IPS DF 4.7 (cell line): Measurements from ENCODE around the gene PCDHGC3.

ENCODE experiments used
- DNase-seq: peaks from one replicate; pipeline ENCODE4 v3.0.0-alpha.2; 2013; ENCODE audit warnings: low spot score; ENCODE audit errors: extremely low read depth

PCDHGC3 gene

DNA sequence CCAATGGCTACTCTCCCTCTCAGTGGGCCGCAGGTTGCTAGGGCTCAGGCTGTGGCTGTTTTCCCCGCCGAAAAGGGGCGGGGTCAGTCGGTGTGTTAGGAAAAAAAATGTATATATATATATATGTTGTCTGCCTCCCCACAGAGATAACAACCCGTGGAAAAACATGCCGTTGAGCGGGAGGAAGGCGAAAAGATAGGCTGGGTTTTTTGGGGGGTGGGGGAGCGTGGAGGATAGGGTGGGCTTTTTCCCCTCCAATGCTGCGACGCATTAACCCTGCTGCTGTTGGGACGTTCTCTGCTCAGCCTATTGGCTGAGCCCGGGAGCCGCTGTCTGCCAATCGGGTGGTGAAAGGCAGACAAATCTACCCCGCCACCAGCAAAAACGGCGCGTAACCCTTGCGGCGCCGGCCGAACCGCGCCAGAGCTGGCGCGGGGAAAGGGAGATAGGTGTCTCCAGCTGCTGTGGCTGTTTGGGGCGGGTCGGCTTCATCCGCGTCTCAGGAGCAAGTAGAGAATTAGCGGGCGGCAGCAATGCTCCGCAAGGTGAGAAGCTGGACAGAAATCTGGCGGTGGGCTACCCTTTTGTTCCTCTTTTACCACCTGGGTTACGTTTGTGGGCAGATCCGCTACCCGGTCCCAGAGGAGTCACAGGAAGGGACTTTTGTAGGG lies 9.0 kb downstream of the PCDHGC3 start, which contains the start of gene PCDHGC4:
Gene PCDHGC4, plus strand, starts transcription at position 390 of the 671 bp plus-strand sequence. Its CDS starts 144 bp downstream, at position 534.
- DNase-seq, result no peak

DNA sequence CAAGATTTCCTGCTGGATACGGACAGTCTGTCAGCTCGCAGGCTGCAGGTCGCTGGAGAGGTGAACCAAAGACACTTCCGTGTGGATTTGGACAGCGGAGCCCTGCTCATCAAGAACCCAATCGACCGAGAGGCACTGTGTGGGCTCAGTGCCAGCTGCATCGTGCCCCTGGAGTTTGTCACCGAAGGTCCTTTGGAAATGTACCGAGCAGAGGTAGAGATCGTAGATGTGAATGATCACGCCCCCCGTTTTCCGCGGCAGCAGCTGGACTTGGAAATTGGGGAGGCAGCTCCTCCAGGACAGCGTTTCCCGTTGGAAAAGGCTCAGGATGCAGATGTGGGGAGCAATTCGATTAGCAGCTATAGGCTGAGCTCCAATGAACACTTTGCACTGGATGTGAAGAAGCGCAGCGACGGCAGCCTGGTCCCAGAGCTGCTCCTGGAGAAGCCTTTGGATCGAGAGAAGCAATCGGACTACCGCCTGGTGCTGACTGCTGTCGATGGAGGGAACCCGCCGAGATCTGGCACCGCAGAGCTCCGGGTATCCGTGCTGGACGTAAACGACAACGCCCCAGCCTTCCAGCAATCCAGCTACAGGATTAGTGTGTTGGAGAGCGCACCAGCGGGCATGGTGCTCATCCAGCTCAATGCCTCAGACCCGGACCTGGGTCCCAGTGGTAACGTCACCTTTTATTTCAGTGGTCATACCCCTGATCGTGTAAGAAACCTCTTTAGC lies 9.7 kb downstream of the PCDHGC3 start:
- DNase-seq, result no peak

DNA sequence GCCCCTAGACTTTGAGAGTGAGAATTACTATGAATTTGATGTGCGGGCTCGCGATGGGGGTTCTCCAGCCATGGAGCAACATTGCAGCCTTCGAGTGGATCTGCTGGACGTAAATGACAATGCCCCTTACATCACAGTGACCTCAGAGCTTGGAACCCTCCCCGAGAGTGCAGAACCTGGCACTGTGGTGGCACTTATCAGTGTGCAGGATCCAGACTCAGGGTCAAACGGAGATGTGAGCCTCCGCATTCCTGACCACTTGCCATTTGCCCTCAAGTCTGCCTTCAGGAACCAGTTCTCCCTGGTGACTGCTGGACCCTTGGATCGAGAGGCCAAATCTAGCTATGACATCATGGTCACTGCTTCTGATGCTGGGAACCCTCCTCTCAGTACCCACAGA lies 10.3 kb downstream of the PCDHGC3 start:
- DNase-seq, result no peak

DNA sequence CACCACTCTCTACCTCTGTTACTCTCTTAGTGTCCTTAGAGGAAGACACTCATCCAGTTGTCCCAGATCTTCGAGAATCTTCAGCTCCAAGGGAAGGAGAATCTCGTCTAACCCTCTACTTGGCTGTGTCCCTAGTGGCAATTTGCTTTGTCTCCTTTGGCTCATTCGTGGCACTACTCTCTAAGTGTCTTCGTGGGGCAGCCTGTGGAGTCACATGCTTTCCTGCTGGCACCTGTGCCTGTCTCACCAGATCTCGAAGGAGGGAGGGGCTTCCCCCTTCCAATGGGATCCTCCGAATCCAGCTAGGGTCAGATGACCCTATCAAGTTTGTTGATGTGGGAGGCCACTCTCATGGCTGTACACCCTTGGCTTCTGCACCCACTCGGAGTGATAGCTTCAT lies 11.4 kb downstream of the PCDHGC3 start:
- no peak for DNase-seq

DNA sequence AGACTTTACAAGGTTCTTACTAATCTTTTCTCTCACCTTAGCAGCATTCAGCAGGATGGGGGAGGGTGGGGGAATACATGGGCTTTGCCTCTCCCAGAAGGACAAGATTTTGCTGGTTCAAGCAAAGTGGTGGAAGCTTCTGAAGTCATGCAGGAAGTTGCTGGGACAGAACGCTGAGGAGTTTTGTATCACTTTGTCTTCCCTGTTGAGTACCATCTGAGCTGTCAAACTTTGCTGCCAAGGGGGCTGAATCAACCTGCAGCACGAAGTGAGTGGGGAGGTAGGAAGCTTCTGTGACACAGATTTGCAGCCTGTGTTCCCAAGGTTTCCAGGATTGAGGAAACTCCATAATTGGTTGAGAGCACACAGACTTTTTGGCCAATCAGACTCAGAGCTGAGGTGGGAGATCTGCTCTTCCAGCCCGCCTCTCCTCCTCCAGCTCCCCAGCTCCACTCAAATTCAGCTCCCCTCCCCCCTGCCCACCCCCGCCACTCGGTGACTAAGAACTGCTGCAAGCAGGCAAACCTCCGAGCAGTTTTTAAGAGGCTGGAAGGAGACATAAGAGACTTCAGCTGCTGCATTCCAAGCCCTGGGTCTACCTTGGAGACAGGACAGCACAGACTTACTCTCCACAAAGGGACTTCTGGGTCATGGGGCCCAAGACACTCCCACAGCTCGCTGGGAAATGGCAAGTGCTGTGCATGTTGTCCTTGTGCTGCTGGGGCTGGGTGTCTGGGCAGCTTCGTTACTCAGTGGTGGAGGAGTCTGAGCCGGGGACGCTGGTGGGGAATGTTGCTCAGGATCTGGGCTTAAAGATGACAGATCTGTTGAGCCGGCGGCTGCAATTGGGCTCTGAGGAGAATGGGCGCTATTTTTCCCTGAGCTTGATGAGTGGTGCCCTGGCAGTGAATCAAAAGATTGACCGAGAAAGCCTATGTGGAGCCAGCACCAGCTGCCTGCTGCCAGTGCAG lies 13.1 kb downstream of the PCDHGC3 start, which contains the start of gene PCDHGC5:
Gene PCDHGC5, plus strand, starts transcription at position 491 of the 971 bp plus-strand sequence. Its CDS starts 160 bp downstream, at position 651.
- DNase-seq, result no peak

DNA sequence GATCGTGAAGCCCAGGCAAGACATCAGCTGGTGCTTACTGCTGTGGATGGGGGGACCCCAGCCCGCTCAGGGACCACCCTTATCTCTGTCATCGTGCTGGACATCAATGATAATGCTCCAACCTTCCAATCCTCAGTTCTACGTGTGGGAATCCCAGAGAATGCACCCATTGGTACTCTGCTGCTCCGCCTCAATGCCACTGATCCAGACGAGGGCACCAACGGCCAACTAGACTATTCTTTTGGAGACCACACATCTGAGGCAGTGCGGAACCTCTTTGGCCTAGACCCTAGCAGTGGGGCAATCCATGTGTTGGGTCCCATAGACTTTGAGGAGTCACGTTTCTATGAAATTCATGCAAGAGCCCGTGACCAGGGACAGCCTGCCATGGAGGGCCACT lies 14.1 kb downstream of the PCDHGC3 start:
- no peak for DNase-seq

DNA sequence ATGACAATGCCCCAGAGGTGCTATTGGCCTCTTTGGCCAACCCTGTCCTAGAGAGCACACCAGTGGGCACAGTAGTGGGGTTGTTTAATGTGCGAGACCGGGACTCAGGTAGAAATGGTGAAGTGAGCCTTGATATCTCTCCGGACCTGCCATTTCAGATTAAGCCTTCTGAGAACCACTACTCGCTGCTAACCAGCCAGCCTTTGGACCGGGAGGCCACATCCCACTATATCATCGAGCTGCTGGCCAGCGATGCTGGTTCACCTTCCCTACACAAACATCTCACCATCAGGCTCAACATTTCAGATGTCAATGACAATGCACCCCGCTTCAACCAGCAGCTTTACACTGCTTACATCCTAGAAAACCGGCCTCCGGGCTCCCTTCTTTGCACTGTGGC lies 14.5 kb downstream of the PCDHGC3 start:
- DNase-seq, result no peak

DNA sequence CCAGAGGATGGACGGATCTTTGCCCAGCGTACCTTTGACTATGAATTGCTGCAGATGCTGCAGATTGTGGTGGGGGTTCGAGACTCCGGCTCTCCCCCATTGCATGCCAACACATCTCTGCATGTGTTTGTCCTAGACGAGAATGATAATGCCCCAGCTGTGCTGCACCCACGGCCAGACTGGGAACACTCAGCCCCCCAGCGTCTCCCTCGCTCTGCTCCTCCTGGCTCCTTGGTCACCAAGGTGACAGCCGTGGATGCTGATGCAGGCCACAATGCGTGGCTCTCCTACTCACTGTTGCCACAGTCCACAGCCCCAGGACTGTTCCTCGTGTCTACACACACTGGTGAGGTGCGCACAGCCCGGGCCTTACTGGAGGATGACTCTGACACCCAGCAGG lies 15.0 kb downstream of the PCDHGC3 start:
- no peak for DNase-seq

DNA sequence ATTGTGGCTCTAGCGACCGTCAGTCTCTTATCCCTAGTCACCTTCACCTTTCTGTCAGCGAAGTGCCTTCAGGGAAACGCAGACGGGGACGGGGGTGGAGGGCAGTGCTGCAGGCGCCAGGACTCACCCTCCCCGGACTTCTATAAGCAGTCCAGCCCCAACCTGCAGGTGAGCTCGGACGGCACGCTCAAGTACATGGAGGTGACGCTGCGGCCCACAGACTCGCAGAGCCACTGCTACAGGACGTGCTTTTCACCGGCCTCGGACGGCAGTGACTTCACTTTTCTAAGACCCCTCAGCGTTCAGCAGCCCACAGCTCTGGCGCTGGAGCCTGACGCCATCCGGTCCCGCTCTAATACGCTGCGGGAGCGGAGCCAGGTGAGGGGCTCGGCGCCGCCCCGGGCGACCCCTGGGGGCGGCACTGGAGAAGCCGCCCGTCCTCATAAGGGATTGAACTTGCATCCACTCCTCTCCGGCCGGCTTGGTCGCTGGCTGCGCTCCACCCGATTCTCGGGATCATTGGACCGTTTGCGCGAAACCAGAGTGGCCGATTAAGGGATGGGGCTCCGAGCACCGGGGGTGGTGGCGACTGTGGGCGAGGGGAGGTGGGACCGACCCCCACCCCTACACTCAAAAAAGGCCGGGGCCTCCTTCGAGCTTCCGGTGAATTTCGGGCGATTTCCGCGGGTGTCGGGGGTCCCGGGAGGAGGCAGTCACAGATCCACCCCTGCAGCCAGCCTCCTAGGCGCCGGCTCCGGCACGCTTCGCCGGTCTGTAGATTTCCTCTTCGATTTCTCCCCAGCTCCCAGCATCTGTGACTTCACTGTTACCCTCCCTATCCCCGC lies 15.8 kb downstream of the PCDHGC3 start:
- DNase-seq, result no peak

DNA sequence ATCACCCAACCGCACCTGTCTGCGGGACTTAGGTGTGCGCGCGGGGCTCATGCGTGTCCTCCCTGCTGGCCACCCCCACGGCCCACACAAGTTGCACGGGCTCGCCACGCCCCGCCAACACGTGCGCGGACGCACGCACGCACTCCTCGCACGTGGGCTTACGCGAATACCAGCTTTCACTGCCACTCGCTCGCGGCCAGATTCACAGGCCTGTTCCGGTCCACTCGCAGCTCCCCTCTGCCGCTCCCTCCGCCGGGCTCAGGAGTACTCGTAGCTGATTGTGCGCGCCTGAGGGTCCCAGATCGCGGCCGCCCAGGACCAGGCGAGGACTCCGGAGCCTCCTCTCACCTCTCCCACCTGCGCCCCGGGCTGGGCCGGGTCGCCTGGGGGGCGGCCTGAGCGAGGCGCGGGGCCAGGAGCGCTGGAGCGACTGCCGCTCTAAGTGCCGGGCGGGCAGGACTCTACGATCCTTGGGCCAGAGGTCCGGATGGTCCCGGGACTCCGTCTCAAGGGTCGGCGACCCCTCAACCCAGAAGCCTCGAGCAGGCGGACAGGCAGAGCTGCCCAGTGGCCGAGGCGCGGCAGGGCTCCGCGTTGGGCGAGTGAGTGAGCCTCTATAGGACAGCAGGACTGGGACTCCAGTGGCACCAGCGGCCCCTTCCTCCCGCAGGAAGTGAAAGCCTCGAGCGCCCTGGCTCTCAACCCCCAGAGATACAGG lies 16.6 kb downstream of the PCDHGC3 start:
- DNase-seq, result no peak

DNA sequence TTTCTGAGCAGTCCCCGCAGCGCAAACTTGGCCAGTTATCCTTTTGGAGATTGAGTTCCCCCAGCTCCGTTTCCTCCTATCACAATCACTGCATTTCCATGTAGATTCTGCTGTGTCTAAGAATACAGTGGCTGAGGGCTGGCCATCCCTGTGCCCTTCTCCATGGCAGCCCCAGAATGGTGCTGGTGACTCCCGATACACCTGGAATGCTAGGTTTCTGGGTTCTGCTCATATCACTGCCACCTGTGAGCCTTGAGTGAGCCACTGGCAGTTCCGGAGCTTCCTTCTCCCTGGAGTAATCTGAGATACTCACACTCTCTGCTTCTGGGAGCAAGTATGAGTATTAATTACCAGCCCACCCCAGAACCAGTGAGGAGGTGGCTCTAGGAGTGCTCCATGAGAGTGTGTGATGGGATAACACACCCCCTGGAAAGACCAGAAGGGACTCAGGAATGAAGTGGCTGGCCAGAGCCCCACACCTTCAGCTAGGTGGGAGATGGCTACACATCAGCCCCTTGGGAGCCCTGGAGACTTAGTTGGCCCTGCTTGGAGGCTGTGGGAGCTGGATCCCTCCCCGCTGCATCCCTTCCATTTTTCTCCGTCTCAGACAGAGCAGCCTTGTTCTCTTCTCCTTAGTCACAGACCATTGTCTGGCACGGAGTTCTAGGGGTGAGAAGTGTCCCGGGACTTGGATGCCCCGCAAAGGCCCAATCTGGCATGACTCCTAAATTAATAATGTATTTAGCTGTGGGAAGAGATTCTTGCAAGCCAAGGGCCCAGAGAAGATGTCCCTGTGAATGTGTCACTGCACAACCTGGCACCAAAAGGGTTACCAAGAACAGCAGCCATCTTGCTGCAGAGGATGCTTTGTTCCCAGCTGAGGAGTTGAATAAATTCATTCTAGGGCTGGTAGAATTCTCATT lies 18.0 kb downstream of the PCDHGC3 start:
- DNase-seq, result no peak

DNA sequence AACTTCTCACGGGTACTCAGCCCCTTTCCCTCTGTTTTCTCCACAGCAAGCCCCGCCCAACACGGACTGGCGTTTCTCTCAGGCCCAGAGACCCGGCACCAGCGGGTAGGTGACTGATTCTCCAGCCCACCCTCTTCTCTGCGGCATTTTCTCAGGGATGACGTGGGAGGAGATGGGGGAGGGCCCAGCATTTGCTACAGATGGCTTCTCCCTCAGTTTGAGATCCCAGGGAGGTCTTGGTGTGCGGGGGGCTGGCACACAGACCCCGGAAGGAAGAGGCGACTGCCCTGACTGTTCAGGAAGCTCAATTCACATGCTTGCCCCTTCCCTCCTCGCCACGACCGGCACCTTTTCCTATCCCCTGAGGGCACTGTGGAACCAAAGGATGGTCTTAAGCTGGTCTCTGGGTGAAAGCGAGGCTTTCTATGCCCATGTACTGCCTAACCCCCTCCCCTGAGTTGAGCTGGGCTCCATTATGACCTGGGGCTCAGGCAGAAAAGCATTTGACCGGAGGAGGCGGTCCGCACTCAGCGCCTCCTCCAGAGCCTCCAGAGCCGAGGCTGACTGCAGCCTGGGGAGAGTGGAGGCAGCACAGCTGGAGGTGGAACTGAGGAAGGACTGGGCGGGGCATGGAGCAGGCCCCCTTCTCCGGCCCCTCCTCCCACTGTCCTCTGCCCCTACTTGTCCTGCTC lies 19.1 kb downstream of the PCDHGC3 start:
- no peak for DNase-seq

DNA sequence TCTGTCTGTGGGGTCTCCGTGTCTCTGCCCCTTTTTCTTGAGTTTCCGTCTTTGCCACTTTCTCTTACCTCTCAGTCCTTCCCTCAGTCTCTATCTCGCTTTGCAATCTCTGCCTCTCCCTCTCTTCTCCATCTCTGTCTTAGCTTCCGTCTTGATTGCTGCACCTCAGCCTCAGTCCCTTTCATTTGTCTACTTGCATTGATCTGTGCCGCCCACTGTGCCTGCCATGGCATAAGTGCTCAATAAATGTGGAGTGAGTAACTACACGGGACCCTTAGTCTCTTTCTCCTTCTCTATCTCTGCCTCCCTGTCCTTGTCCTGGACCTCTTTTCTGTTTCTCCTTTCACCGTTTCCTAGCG lies 19.7 kb downstream of the PCDHGC3 start:
- DNase-seq, result no peak

DNA sequence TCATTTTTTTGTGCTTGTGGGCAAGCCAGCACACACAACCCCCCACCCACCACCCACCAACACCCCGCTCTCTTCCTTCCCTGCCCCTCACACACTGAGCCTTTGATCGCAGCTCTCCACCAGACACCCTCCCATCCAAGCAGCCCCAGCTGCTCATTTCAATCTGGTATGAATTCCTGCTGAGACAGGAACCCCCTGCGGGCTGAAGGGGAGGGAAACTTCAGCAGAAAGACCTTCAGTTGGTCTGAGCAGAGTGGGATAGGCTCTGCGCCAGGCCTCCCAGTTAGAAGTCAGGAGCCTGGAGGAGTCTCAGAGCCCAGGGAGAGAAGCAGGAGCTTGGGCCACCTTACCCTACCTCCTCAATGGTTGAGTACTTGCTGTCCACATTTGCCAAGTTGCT lies 20.3 kb downstream of the PCDHGC3 start:
- no peak for DNase-seq

DNA sequence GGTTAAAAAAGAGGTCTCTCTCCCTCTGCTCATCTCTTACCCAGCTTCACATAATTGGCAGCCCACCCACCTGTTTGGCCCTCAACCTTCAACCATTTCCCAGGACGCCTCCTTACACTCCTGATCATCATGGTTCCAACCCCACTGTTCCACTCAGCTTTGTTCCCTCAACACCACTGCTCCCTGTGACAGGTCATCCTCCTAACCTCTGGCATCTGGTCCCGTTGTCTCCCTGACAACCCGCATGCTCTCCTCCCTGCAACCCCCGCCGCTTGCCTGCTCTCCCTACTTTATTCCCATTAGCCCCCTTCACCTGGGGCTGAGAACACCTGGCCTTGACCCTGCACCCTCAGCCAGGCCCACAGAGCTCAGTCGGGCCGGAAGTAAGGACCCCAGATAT lies 26.0 kb downstream of the PCDHGC3 start:
- DNase-seq, result no peak

DNA sequence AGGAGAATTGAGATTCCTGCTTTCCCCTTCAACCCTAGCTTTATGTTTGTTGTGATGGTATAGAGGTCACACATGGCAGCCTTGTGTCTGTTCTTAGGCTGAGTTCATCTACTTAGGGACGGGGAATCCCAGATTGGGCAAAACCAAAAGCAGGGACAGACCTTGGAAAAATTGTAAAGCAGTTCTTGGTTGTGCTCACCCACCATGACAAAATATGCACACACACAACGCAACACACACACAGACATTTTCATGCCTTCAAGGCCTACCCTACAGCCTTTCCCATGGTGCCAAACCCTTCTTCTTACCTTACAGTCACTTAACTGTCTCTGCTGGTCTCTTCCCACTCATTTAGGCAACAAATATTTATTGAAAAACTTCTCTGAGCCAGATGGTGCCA lies 27.9 kb downstream of the PCDHGC3 start:
- no peak for DNase-seq

DNA sequence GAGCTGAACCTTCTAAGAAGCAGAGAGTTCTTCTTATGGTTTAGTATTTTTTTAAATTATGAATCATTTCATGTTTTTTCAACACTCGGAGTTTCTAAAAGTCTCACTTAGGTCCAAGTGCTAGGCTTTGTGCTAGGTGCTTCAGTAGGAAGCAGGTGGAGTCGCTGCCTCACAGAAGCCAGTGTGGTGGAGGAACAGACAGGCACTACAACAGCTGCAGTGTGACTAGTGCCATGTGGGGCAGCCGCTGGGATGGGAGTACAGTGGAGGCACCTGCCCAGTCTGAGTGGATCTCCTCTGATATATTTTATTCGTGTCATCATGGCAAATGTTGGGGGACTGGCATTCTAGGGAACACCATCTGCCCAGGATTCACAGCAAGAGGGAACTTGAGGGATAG lies 28.4 kb downstream of the PCDHGC3 start:
- no peak for DNase-seq

DNA sequence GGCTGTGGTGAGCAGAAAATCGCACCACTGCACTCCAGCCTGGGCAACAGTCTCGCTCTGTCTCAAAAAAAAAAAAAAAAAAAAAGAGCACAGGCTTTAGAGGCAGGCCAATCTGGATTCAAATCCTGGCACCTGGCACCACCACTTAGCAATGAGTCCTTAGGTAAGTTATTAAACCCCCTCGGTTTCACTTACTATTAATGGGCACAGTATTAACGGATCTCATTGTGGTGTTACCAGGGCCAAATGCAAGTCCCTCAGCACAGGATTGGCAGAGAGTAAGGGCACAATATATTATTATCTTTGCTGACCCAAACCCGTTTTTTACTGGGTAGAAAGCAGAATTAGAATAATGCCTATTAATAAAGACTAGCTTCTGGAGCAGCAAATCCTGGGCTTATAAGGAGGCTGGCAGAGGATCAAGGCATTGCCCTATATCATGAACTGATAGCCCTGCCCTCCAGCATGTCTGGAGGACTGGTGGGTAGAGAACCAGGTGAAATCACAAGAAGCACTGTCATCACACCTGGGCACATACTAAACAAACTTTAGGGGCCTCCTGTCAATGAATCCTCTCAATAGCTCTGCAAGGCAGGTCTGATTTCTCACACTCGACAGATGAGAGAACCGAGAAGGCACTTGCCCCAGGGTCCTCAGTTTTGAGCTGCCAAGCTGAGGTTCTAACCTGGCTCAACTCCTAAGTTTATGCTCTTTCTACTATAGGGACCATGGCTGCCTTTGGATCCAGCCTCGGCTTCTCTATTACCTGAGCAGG lies 30.8 kb downstream of the PCDHGC3 start:
- no peak for DNase-seq
